HCT116 (cell line): ENCODE measurements around the gene CSTPP1. TPM values are rescaled to one million over a fixed set of nuclear protein-coding genes. Genes with fewer than 3 reads are reported as not detected.

Experiments
- ATAC-seq: fragments of 200-7000 bp; cut with Tn5 transposase; 2 replicates; pipeline ENCODE4 v1.9.1; 2020; ENCODE audit warnings: mild to moderate bottlenecking, moderate library complexity
- BruUV-seq: library from RNA; stranded (reverse); fragments of 400-500 nt; replicated peaks from 2 replicates; lab custom pipeline; 2021; lab: Mats Ljungman, UMichigan
- CTCF ChIA-PET: fragments of 300-600 bp; sonication (Branson Sonifier 250); formaldehyde crosslinking; loops from one replicate; lab custom pipeline; 2021; ENCODE audit warnings: antibody characterized with exemption; lab: Charles Lee
- POLR2A ChIA-PET: fragments of 300-600, 350-600 bp; sonication (Branson Sonifier 250); formaldehyde crosslinking; loops from one replicate; lab custom pipeline; 2021; ENCODE audit warnings: antibody characterized with exemption; lab: Charles Lee
- RAD21 ChIA-PET, 2 experiments: fragments of 300-600 bp; sonication (Branson Sonifier 250); formaldehyde crosslinking; loops; one replicate each; lab custom pipeline; 2023; ENCODE audit warnings: low total read pairs in 2 of 2; ENCODE audit not compliant: uncharacterized antibody in 2 of 2, unreplicated experiment in 2 of 2, low non-redundant PET in 1 of 2; lab: Charles Lee
- DNase-seq: peaks from one replicate; pipeline ENCODE4 v3.0.0-alpha.2; 2010; ENCODE audit warnings: low read depth, low spot score
- H2AFZ ChIP-seq: fragments of 200-600 bp; shearing (Covaris generic), sonication (generic); 2 replicates; pipeline ENCODE4 v1.6.1; 2017; ENCODE audit warnings: low read depth, mixed run types, mixed read lengths, antibody characterized with exemption, low read length; ENCODE audit not compliant: poor library complexity, severe bottlenecking
- H3K27ac ChIP-seq: 2 replicates; pipeline ENCODE4 v1.5.1; 2012; ENCODE audit warnings: low read depth, low read length
- H3K27me3 ChIP-seq: fragments of 200-600 bp; sonication (generic); 2 replicates; pipeline ENCODE4 v1.6.1; 2016; ENCODE audit warnings: mixed run types, low read length, mixed read lengths; ENCODE audit not compliant: insufficient read depth
- H3K36me3 ChIP-seq, 2 experiments: fragments of 200-500 bp in 1 of 2; fragments of 200-600 bp in 1 of 2; sonication (Bioruptor generic) in 1 of 2; sonication (generic) in 1 of 2; 2 replicates each; pipeline versions ENCODE4 v1.5.1 to v1.6.1; 2014 to 2016; ENCODE audit warnings: low read length in 2 of 2, inconsistent platforms in 1 of 2, mixed read lengths in 1 of 2, mixed run types in 1 of 2; ENCODE audit not compliant: insufficient read depth in 2 of 2, control insufficient read depth in 1 of 2
- H3K4me1 ChIP-seq, 2 experiments: fragments of 200-600 bp in 1 of 2; sonication (generic) in 1 of 2; 2 replicates each; pipeline versions ENCODE4 v1.5.1 to v1.6.1; 2012 to 2017; ENCODE audit warnings: low read length in 2 of 2, inconsistent platforms in 1 of 2, mild to moderate bottlenecking in 1 of 2, mixed read lengths in 1 of 2, mixed run types in 1 of 2, moderate library complexity in 1 of 2; ENCODE audit not compliant: insufficient read depth in 2 of 2, control insufficient read depth in 1 of 2
- H3K4me2 ChIP-seq: fragments of 200-600 bp; sonication (generic); 2 replicates; pipeline ENCODE4 v1.6.1; 2017; ENCODE audit warnings: mixed run types, low read length, mixed read lengths
- H3K4me3 ChIP-seq, 2 experiments: fragments of 200-600 bp in 1 of 2; sonication (generic) in 1 of 2; replicated peaks in 1 of 2; 2 replicates each; pipeline ENCODE4 v1.5.1; 2011 to 2016; ENCODE audit warnings: low read length in 2 of 2, control low read depth in 1 of 2, low read depth in 1 of 2, mild to moderate bottlenecking in 1 of 2, mixed read lengths in 1 of 2, mixed run types in 1 of 2
- H3K79me2 ChIP-seq: fragments of 200-600 bp; sonication (generic); 2 replicates; pipeline ENCODE4 v1.6.1; 2017; ENCODE audit warnings: mild to moderate bottlenecking, mixed run types, low read length, moderate library complexity, mixed read lengths; ENCODE audit not compliant: insufficient read depth
- H3K9ac ChIP-seq: fragments of 200-600 bp; sonication (generic); 2 replicates; pipeline ENCODE4 v1.6.1; 2016; ENCODE audit warnings: low read length, mixed read lengths
- H3K9me2 ChIP-seq: fragments of 200-600 bp; sonication (generic), shearing (Covaris generic); 2 replicates; pipeline ENCODE4 v1.6.1; 2017; ENCODE audit warnings: mixed run types, mild to moderate bottlenecking, moderate library complexity; ENCODE audit not compliant: insufficient read depth
- H3K9me3 ChIP-seq, 2 experiments: fragments of 200-500 bp in 1 of 2; fragments of 200-600 bp in 1 of 2; sonication (Bioruptor generic) in 1 of 2; sonication (generic) in 1 of 2; 2 replicates each; pipeline ENCODE4 v1.6.1; 2014 to 2017; ENCODE audit warnings: low read length in 2 of 2, mixed read lengths in 2 of 2, inconsistent platforms in 1 of 2, low read depth in 1 of 2, mild to moderate bottlenecking in 1 of 2, mixed run types in 1 of 2, moderate library complexity in 1 of 2; ENCODE audit not compliant: control insufficient read depth in 1 of 2, insufficient read depth in 1 of 2
- H4K20me1 ChIP-seq: fragments of 200-600 bp; sonication (generic), shearing (Covaris generic); 2 replicates; pipeline ENCODE4 v1.6.1; 2017; ENCODE audit warnings: mixed run types, mild to moderate bottlenecking, moderate library complexity; ENCODE audit not compliant: insufficient read depth
- EZH2 ChIP-seq: fragments of 200-600 bp; sonication (generic); IDR thresholded peaks from 2 replicates; pipeline ENCODE4 v1.6.1; 2017; ENCODE audit warnings: antibody characterized with exemption, mixed run types
- FOSL1 ChIP-seq: IDR thresholded peaks from 2 replicates; pipeline ENCODE4 v1.6.1; 2012; ENCODE audit warnings: low read depth
- JUND ChIP-seq: IDR thresholded peaks from 2 replicates; pipeline ENCODE4 v1.6.1; 2012
- RAD21 ChIP-seq: IDR thresholded peaks from 2 replicates; pipeline ENCODE4 v1.6.1; 2012; ENCODE audit warnings: low read depth, mild to moderate bottlenecking
- SRF ChIP-seq: IDR thresholded peaks from 2 replicates; pipeline ENCODE4 v1.6.1; 2012; ENCODE audit warnings: low read depth
- ZBTB33 ChIP-seq: IDR thresholded peaks from 2 replicates; pipeline ENCODE4 v1.6.1; 2011; ENCODE audit warnings: mild to moderate bottlenecking, low read length, moderate library complexity; ENCODE audit not compliant: insufficient replicate concordance; ENCODE audit errors: extremely low read depth
- ZFX ChIP-seq: fragments of 450-650 bp; IDR thresholded peaks from 2 replicates; pipeline ENCODE4 v1.6.1; 2017
- intact Hi-C: fragments of 100-400 bp; cut with micrococcal nuclease; formaldehyde crosslinking; loops from 2 replicates; pipeline ENCODE4 v1.10.0; 2022
- total RNA-seq: library from RNA; stranded (reverse); gene quantifications from one replicate; pipeline ENCODE4 v1.2.1, GENCODE V29; 2021; ENCODE audit not compliant: unreplicated experiment
- TF ChIP-seq, protein P1 (sequence below): IDR thresholded peaks from 2 replicates; pipeline ENCODE4 v1.6.1; 2012; ENCODE audit warnings: low read depth

Gene CSTPP1
- total RNA-seq, 1 experiment from 2014 or later, result 24.7 TPM

DNA sequence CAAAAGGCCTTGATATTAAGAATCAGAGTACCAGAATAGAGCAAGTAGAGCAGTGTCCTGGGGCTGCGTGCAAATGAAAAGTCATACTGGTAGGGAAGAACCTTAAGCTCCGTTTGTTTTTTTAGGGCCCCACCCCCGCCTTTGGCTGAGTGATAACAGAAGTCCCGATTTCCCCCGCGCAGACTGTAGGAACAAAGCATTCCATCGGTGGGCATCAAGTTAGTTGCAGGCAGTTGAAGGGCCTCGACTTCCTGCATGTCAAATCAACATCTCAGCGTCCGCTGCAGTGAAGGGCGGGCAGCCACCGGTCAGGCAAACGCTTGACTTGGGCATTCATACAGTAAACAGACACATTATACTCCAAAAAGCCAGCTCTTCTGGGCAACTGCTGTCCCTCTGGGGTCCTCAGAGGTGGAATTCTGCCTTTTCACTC is 29.9 kb upstream of the CSTPP1 start:
- ChIA-PET CTCF (no interaction called here), POLR2A (no interaction called here)
- ATAC-seq, result no peak
- Histone ChIP-seq H4K20me1 (no peaks in the 10 kb centered on the region), H3K4me3 (no peak overlapping the region), H3K27ac (no peak overlapping the region), H3K9me3 (no peaks in the 10 kb centered on the region)
- TF ChIP-seq, protein P1, sequence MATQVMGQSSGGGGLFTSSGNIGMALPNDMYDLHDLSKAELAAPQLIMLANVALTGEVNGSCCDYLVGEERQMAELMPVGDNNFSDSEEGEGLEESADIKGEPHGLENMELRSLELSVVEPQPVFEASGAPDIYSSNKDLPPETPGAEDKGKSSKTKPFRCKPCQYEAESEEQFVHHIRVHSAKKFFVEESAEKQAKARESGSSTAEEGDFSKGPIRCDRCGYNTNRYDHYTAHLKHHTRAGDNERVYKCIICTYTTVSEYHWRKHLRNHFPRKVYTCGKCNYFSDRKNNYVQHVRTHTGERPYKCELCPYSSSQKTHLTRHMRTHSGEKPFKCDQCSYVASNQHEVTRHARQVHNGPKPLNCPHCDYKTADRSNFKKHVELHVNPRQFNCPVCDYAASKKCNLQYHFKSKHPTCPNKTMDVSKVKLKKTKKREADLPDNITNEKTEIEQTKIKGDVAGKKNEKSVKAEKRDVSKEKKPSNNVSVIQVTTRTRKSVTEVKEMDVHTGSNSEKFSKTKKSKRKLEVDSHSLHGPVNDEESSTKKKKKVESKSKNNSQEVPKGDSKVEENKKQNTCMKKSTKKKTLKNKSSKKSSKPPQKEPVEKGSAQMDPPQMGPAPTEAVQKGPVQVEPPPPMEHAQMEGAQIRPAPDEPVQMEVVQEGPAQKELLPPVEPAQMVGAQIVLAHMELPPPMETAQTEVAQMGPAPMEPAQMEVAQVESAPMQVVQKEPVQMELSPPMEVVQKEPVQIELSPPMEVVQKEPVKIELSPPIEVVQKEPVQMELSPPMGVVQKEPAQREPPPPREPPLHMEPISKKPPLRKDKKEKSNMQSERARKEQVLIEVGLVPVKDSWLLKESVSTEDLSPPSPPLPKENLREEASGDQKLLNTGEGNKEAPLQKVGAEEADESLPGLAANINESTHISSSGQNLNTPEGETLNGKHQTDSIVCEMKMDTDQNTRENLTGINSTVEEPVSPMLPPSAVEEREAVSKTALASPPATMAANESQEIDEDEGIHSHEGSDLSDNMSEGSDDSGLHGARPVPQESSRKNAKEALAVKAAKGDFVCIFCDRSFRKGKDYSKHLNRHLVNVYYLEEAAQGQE, result no peak
- TF ChIP-seq FOSL1 (no peak), JUND (no peak), ZBTB33 (no peak), EZH2 (no peak), RAD21 (no peak), SRF (no peak), ZFX (no peak)
- TF ChIP-seq, all 23 proteins: peak for 0
- Histone ChIP-seq H2AFZ (no peak overlapping the region), H3K9ac (no peak overlapping the region), H3K79me2 (no peaks in the 10 kb centered on the region), H3K36me3 (no peaks in the 10 kb centered on the region), H3K4me1 (no peaks in the 10 kb centered on the region), H3K9me2 (no peaks in the 10 kb centered on the region), H3K27me3 (no peaks in the 10 kb centered on the region), H3K4me2 (no peak overlapping the region)
- no TSS peak for BruUV-seq
- DNase-seq, result no peak
- intact Hi-C loops, result no loop called here
- RAD21 ChIA-PET, result no interaction called here
